ENCODE results near the gene CDC14A.

CDC14A gene

DNA sequence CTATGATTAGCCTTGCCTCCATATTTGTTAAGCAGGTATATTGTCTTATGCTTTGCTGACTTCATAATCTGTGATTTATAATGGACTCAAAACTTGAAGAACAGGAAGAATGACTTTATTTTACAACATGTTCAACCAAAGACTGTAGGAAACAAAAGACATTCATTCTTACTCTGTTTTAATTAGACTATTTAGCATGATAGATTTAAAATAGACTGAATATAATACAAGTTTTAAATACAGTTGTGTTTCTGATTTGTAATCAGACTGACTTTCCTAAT lies 63.1 kb downstream of the CDC14A start:
- TF ChIP-seq POLR2AphosphoS5 (IDR thresholded peaks at IDR 0.05; ENCODE audit: low read depth) (no peak), SPI1 (IDR thresholded peaks at IDR 0.05; ENCODE audit: borderline replicate concordance, low read depth) (no peak), GABPA (IDR thresholded peaks at IDR 0.05; ENCODE audit: low read depth) (no peak)
- TF ChIP-seq, protein P1, sequence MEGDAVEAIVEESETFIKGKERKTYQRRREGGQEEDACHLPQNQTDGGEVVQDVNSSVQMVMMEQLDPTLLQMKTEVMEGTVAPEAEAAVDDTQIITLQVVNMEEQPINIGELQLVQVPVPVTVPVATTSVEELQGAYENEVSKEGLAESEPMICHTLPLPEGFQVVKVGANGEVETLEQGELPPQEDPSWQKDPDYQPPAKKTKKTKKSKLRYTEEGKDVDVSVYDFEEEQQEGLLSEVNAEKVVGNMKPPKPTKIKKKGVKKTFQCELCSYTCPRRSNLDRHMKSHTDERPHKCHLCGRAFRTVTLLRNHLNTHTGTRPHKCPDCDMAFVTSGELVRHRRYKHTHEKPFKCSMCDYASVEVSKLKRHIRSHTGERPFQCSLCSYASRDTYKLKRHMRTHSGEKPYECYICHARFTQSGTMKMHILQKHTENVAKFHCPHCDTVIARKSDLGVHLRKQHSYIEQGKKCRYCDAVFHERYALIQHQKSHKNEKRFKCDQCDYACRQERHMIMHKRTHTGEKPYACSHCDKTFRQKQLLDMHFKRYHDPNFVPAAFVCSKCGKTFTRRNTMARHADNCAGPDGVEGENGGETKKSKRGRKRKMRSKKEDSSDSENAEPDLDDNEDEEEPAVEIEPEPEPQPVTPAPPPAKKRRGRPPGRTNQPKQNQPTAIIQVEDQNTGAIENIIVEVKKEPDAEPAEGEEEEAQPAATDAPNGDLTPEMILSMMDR (IDR thresholded peaks at IDR 0.05; ENCODE audit: insufficient read depth, low read length) = no peak
- TF ChIP-seq, protein P2, sequence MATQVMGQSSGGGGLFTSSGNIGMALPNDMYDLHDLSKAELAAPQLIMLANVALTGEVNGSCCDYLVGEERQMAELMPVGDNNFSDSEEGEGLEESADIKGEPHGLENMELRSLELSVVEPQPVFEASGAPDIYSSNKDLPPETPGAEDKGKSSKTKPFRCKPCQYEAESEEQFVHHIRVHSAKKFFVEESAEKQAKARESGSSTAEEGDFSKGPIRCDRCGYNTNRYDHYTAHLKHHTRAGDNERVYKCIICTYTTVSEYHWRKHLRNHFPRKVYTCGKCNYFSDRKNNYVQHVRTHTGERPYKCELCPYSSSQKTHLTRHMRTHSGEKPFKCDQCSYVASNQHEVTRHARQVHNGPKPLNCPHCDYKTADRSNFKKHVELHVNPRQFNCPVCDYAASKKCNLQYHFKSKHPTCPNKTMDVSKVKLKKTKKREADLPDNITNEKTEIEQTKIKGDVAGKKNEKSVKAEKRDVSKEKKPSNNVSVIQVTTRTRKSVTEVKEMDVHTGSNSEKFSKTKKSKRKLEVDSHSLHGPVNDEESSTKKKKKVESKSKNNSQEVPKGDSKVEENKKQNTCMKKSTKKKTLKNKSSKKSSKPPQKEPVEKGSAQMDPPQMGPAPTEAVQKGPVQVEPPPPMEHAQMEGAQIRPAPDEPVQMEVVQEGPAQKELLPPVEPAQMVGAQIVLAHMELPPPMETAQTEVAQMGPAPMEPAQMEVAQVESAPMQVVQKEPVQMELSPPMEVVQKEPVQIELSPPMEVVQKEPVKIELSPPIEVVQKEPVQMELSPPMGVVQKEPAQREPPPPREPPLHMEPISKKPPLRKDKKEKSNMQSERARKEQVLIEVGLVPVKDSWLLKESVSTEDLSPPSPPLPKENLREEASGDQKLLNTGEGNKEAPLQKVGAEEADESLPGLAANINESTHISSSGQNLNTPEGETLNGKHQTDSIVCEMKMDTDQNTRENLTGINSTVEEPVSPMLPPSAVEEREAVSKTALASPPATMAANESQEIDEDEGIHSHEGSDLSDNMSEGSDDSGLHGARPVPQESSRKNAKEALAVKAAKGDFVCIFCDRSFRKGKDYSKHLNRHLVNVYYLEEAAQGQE (IDR thresholded peaks at IDR 0.05; ENCODE audit: insufficient replicate concordance, low read depth) = no peak
- H3K27ac ChIP-seq (replicated peaks) = no peak overlapping the region
- no peak for DNase-seq (ENCODE audit: low read depth in 1 of 2, low spot score in 1 of 2)

DNA sequence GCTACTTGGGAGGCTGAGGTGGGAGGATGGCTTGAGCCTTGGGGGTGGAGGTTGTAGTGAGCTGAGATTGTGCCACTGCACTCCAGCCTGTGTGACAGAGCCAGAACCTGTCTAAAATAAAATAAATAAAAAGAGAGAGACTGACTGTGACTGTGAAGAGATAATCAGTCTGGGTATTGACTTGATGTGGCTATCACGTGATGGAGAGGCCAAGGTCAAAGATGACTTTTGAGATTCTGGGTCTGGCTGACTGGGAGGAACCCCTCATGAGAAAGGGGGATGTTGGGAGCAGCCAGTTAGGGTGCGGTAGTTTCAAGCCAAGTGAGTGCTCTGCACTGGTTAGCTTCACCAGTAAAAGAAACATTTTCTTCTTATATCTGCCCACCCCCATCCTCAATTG lies 66.8 kb downstream of the CDC14A start:
- no peak overlapping the region for H3K4me3 ChIP-seq (replicated peaks; ENCODE audit: insufficient read depth, low read length)
- no peak overlapping the region for H3K27ac ChIP-seq (replicated peaks)
- no peak for TF ChIP-seq SPI1 (IDR thresholded peaks at IDR 0.05; ENCODE audit: borderline replicate concordance, low read depth)
- TF ChIP-seq, protein P1 (IDR thresholded peaks at IDR 0.05; ENCODE audit: insufficient read depth, low read length) = no peak
- no peak for TF ChIP-seq GABPA (IDR thresholded peaks at IDR 0.05; ENCODE audit: low read depth)
- TF ChIP-seq, protein P2 (IDR thresholded peaks at IDR 0.05; ENCODE audit: insufficient replicate concordance, low read depth) = no peak
- no peak for TF ChIP-seq POLR2AphosphoS5 (IDR thresholded peaks at IDR 0.05; ENCODE audit: low read depth)
- no peaks in the 10 kb centered on the region for H3K27me3 ChIP-seq (ENCODE audit: insufficient read depth, poor library complexity, severe bottlenecking)
- no peak for DNase-seq (ENCODE audit: low read depth in 1 of 2, low spot score in 1 of 2)

More for the DNA sequence above, 63.1 kb downstream of the CDC14A start:
- Histone ChIP-seq H3K27me3 (ENCODE audit: insufficient read depth, poor library complexity, severe bottlenecking) (no peaks in the 10 kb centered on the region), H3K4me3 (replicated peaks; ENCODE audit: insufficient read depth, low read length) (no peak overlapping the region)

DNA sequence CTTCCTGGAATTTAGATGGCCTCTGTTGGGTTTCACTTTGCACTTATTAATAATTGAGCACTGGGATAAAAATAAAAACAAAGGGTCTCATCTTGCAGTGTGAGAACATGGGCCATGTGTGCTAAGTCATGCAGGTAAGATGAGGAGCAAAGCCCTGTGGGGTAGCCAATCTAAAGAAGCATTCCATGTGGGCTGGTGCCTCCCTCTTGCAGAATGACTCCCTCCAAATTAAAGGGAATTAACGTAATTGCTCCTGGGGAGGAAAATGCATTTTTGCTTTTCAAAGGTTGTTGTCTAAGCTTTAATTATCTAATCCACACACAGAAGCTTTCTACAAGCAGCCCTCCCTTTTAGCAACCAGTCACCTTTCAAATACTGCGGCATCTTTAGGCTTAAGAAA lies 69.8 kb downstream of the CDC14A start:
- DNase-seq (ENCODE audit: low read depth in 1 of 2, low spot score in 1 of 2) = no peak
- H3K27ac ChIP-seq (replicated peaks) = no peak overlapping the region
- TF ChIP-seq, protein P1 (IDR thresholded peaks at IDR 0.05; ENCODE audit: insufficient read depth, low read length) = no peak
- TF ChIP-seq SPI1 (IDR thresholded peaks at IDR 0.05; ENCODE audit: borderline replicate concordance, low read depth) = no peak
- no peak overlapping the region for H3K4me3 ChIP-seq (replicated peaks; ENCODE audit: insufficient read depth, low read length)
- H3K27me3 ChIP-seq (ENCODE audit: insufficient read depth, poor library complexity, severe bottlenecking) = no peaks in the 10 kb centered on the region

DNA sequence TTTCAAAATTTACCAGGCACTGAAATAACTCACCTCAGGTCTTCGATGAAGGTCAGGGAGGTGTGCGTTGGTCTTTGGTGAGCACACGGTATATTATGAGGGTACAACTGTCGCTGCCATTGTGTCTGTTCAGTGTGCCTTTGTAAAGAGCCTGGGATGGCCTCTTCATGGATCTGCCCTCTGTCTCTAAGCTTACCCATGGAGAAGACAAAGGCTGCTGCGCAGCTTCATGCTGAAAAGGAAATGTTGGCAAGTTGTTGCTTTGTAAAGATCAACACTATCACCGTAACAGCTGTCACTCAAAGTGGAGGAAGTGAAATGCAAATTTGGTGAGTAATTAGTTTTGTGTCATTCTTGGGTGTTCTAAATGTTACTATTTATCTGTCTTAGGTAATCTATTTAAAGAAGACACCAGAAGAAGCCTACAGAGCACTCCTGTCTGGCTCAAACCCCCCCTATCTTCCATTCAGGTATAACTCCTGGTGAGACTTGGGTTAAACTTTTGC lies 71.6 kb downstream of the CDC14A start:
- H3K4me3 ChIP-seq (replicated peaks; ENCODE audit: insufficient read depth, low read length) = no peak overlapping the region
- DNase-seq (ENCODE audit: low read depth in 1 of 2, low spot score in 1 of 2) = no peak
- no peak for TF ChIP-seq POLR2AphosphoS5 (IDR thresholded peaks at IDR 0.05; ENCODE audit: low read depth)
- TF ChIP-seq SPI1 (IDR thresholded peaks at IDR 0.05; ENCODE audit: borderline replicate concordance, low read depth) = no peak
- TF ChIP-seq, protein P2 (IDR thresholded peaks at IDR 0.05; ENCODE audit: insufficient replicate concordance, low read depth) = no peak
- TF ChIP-seq, protein P1 (IDR thresholded peaks at IDR 0.05; ENCODE audit: insufficient read depth, low read length) = no peak
- no peak for TF ChIP-seq GABPA (IDR thresholded peaks at IDR 0.05; ENCODE audit: low read depth)
- no peaks in the 10 kb centered on the region for H3K27me3 ChIP-seq (ENCODE audit: insufficient read depth, poor library complexity, severe bottlenecking)
- no peak overlapping the region for H3K27ac ChIP-seq (replicated peaks)
